Activated CD4-positive, alpha-beta T cell treated with anti-CD3 and anti-CD28 coated beads, Interleukin-2, Interleukin-4, amounts not matched to agents 100 ng/mL and 50 ng/mL, durations not matched to agents 16 hours and 8 hours (primary cell): ENCODE data around the gene ATP8B1.
"Not testable (repeated sequence)": the region's sequence is repeated elsewhere in the genome, so short reads cannot be mapped to it uniquely, and the experiment has no call there.

Experiments
- DNase-seq: peaks from one replicate; pipeline ENCODE4 v3.0.0-alpha.2; 2020; ENCODE audit warnings: low spot score

Gene ATP8B1

DNA sequence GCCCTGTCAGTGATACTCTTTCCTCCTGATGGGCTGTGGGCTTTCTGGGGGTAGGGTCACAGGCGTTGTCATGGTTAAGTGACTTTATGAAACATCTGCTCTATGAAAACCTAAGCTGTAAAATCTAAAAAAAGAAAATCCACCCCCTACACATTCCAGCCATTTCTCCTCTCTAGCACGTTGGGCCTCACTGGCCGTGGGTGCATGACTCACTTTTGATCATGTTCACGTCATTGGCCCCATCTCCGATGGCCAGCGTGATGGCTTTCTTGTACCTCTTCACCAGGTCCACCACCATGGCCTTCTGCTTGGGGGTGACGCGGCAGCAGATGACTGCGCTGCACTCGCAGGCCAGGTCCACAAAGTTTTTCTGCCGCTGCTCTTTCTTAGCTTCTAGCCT lies 142.2 kb downstream of the ATP8B1 start:
- no peak for DNase-seq

DNA sequence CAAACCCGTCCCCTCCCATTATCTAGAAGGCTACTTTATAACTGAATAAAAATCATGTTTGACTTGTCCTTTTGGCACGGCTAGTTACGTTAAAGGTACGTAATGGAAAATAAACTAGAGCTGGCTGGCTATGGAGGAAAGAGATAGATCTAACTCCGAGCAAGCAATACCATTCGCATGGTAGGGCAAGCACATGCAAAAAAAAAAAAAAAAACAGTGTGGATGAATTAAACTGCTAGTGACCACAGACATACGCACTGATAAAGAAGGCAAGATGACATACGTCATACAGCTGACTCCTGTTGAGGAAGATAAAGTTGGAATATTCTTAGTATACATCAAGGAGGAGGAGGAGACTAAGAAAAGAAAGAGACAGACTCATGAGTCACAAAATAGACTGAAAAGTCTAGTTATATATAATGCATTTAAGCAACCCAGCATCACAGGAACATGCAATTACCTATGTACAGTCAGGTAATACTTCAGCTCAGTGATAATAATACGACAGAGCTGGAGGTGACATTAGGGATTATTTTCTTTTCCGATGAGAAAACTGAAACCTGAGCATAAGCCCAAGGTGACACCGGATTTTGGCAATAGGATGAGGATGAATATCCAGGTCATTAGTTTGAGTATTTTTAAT lies 143.5 kb downstream of the ATP8B1 start:
- DNase-seq: no peak

DNA sequence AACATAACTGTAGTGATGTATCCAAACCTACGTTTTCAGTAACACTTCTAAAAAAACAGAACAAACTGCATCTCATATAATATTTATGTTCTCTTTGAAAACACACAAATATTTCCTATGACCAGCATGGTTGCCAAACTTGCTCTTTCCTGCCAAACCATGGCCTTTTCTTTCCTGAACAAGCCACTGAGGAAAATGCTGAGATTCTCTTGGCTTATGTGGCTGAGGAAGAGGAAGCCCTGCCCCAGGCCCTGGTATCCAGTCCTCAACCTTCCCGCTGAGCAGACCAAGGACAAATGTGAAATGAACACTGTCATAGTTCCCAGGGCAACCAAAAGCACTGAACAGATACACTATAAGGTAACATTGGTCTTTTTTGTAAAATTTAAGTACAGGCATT lies 145.6 kb downstream of the ATP8B1 start:
- no peak for DNase-seq

DNA sequence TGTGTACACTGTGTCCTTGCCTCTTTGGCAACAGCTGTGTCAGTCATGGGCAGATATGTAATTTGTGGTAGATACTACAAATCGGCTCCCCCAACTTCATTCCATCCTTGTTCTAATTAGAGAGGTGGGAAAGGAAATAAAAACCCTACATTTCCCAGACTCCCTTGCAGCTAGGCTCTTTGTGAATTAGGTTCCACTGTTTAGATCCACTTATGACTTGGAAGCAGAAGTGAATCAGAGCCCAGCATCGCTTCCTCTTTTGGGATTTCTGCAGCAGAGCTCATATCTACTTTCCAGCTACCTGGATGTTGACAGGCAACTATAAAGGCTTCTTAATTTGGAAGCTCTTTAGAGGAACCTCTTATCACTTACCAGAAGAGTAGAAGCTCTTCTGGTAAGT lies 147.4 kb downstream of the ATP8B1 start:
- no peak for DNase-seq

DNA sequence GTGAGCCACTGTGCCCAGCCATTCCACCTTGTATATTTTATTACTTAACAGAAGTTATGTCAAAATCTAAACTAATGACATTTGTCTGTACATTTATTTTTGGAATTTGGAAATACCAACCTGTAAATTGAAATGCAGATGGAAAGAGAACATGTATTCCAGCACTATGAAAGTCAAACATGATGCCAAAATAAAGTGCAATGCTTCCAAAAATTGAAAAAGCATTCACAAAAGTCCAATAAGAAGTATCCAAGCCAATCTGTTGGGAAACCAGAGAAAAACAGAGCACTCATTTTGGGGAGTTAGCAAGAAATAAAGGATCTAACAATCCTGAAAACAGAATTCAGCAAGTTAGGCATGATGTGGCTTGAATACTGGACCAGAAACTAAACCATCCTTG lies 151.2 kb downstream of the ATP8B1 start:
- no peak for DNase-seq

DNA sequence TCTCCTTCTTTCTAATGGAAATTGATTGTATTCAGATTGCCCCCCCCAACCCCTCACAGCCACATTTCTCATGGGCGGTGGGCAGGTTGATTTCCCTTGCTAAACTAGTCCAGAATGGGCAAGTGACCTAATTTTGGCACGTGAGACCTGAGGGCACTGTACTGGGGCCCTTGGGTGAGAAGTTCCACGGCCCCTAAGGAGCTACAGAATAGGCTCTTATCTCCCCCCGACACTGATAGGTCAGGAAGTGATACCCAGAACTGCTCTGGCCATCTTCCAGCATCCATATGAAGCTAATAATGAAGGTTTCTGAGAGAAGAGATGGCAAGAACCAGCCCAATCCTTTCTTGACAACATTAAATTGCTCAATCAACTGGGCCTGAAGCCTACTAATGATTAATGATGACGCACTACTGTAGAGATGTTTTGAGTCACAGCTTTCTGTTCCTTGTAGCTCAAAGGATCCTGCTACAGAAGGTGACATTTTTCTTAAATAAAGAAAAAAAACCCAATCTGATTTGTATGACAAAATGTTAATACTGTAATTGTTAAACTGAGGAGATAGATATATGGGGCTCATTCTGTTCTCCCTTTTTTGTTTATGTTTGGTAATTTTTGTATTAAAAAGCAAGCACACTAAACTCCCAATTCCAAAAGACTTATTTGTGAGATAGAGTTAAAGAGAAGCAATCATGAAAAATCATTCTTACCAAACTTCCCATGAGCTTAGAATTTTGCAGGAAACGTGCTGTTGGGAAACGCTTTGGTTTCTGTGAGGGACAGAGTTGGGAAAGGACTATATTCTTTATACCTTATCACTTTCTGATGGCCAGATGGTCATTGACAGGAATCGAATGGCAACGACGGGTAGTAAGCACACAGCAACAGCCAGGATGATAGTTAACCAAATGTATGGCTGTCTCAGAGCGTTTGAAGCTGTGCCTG lies 153.3 kb downstream of the ATP8B1 start:
- DNase-seq: no peak

DNA sequence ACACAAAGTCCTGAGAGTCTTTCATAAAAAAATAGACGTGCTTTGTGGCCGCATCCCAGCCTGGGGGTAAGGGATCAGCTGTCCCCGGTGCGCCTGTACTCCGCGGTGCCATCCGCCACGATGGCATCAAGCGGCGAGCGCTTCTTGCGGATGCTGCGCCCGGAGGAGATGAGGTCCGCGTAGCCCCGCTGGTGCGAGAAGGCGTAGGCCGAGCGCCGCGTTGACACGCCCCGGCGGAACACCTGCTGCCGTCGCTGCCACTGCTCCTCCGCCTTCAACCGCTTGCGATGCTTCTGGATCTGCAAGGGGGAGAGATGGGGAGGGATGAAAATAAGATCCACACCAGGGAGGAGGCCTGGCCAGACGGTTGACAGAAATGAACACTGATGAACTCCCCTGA lies 154.7 kb downstream of the ATP8B1 start:
- no peak for DNase-seq

DNA sequence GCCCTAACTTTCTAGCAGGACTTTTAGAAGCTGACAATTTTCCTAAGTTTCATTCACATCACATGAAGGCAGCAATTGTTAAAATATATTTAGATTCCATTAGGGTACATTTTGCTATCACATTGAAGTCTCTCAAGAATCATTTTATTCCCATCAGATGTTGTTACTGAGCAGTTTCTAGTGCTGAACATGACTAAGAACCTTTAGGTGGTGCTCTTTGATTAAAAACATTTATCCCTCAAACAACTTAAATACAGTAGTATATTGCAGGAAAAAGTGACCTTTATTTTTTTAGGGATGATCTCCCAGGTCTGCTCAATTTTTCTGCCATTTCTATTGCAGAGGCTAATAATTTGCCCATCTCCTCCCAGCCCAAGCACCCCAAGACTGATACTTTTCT lies 158.6 kb downstream of the ATP8B1 start:
- no peak for DNase-seq

DNA sequence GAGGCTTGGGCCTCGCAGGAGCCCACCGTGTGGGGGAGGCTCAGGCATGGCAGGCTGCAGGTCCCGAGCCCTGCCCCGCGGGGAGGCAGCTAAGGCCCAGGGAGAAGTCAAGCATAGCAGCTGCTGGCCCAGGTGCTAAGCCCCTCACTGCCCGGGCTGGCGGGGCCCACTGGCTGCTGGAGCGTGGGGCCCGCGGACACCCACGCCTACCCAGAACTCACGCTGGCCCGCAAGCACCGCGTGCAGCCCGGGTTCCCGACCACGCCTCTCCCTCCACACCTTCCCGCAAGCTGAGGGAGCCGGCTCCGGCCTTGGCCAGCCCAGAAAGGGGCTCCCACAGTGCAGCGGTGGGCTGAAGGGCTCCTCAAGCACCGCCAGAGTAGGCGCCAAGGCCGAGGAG lies 159.4 kb downstream of the ATP8B1 start:
- not testable (repeated sequence) for DNase-seq

DNA sequence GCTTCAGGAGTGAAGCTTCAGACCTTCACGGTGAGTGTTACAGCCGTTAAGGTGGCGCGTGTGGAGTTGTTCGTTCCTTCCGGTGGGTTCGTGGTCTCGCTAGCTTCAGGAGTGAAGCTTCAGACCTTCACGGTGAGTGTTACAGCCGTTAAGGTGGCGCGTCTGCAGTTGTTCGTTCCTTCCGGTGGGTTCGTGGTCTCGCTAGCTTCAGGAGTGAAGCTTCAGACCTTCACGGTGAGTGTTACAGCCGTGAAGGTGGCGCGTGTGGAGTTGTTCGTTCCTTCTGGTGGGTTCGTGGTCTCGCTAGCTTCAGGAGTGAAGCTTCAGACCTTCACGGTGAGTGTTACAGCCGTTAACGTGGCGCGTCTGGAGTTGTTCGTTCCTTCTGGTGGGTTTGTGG lies 160.7 kb downstream of the ATP8B1 start:
- DNase-seq: not testable (repeated sequence)

DNA sequence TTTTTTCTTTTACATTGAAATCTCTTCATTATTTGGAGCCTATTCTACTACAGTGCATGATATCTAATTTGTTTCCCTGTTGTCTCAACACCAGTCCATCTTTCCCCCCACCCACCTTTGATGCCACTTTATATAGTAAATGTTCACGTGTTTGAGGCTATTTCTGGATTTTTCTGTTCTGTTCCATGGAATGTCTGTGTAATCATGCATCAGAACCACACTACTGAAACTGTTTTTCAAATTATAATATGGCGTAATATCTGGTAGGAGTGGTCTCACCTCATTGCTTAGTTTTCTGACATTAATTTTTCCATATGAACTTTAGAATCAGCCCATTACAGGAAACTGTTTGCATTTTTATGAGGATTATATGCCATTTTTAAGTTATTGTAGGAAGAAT lies 162.4 kb downstream of the ATP8B1 start:
- no peak for DNase-seq

DNA sequence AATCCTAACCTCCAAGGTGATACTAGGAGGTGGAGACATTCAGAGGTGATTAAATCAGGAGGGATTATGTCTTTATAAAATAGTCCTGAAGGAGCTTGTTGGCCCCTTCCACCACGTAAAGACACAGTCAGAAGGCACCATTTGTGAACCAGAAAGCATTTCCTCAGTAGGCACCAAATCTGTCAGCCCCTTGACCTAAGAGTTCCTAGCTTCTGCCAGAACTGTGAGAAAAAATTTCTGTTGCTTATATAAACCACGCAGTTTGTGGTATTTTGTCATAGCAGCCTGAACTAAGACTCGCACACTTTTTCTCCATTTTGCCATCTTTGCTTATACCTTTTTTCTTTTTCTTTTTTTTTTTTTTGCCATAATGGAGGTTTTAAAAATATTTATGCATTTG lies 162.9 kb downstream of the ATP8B1 start:
- no peak for DNase-seq

DNA sequence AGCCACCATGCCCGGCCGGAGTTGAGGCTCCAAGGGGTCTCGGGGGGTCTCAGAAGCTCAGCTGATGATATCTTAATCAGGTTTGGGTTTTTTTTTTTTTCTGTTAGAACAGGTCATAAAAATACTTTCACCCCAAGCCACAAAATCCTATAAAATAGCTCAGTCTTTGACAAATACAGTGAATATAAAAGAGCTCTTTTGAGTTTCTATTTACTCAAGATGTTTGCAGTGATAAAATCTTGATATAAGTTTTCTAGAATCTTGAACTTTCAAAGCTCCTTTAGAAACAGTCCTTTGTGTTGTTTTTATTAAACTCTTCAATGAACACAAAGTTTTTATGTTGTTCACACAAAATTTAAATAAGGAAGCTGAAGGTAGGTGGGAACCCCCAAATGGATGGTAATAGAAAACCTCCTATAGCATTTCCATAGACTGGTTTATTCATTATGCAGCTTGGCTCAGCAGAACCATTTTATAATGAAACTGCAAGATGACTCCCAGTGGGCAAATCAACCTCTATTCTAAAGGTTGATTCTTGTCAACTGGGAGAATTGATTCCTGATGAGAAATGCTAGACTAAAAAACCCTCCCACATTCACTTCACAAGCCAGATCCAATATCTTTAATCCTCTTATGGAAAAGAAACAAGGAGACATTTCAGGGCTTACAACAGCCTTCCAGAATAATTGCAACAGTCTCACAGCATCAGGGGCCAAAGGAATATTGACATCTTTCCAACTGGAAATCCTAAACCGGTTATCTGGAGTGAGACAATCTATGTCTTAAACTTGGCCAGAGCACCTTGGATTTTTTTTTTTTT lies 167.9 kb downstream of the ATP8B1 start:
- DNase-seq: no peak

DNA sequence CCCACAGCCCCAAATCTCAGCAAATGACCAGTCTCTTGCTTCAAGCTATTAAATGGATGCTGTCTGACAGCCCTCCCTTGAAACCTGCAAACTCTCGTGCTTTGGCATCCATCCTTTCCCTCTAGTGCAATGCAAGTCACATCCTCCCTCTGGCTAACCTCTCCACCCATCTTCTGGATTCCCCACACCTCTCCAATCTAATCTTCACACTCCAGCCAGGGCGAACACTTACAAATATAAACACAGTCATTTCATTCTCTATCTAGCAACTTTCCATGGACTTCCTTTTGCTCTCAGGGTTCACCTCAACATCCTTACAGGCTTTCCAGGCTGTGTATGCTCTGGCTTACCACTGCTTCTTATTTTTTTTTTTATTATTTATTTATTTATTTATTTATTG lies 171.4 kb downstream of the ATP8B1 start:
- DNase-seq: no peak

DNA sequence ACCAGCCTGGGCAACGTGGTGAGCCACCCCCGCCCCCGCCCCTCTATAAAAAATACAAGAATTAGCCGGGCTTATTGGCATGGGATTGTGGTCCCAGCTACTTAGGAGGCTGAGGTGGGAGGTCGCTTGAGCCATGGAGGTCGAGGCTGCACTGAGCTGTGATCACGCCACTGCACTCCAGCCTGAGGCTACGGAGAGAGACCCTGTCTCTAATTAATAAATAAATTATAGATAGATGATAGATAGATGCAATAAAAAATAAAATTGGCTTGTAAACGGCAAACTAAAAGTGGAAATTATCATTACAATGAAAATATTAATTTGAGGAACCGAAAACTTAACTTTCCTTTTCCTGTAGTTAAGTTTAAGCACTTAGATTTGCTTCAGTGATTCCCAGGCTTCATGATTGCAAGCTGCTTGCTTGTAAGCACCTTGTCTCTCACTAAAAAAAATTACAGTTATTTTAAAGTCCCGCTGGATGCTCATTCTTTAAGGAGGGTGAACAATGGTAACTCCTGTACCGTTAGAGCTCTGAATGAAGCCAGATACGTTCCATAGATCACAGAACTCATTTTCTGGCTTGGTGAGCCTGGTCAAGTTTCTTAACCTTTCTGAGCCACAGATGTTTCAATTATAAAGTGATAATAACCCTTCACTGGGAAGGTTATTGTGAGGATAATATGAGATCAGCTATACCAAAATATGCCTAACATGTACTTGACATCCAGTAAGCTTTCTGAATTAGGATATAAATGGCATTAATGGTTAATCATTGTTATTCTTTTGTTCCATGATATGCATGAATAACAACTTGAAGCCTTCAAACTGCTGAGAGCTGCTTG lies 172.1 kb downstream of the ATP8B1 start:
- DNase-seq: no peak

DNA sequence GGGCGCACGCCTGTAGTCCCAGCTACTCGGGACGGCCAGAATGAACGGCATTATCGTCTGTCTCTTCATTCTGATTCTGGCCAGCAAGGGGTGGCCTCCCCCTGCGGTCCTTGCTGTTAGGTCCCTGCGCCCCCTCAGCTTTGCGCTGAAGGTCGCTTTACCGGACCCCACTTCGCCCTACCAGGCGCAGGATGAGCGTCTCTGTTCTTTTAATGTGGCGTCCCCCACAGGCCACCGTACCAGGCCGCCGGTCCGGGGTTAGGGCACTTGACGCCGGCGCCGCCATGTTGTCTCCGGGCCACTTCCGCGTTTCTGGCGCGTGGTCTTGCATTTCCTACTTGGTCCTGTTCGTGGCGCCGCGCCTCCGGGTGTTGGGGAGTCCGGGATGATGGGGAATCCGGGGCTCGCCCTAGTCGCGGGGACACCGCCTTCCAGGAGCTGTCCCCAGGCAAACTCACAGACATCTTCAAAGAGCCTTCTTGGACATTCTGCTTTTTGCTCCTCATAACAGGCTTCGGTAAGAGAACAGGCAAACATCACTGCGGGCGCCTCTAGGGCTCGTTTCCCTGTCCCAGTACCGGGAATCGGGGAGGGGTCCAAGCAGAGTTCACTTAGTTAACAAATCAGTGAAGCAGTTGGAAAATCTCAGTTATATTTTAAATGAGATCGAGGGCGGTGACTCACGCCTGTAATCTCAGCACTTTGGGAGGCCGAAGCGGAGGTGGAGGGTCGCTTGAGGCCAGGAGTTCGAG lies 172.9 kb downstream of the ATP8B1 start:
- DNase-seq: peak; percentile 96

DNA sequence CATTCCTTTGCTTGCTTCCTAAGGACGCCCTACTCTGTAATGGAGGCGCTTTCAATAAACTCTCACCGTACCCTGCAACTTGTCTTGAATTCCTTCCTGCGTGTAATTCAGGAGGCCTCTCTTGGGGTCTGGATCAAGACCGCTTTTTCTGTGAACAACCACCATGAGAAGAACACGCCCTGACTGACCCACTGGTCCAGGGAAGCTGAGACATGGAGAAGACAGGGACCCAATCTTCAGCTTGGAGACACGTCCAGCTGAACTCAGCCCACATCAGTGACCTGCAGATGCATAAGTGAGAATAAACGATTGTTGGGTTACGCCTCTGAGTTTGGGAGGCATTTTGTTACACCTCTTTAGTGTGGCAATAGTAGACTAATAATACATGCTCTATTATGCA lies 173.7 kb downstream of the ATP8B1 start:
- DNase-seq: no peak

DNA sequence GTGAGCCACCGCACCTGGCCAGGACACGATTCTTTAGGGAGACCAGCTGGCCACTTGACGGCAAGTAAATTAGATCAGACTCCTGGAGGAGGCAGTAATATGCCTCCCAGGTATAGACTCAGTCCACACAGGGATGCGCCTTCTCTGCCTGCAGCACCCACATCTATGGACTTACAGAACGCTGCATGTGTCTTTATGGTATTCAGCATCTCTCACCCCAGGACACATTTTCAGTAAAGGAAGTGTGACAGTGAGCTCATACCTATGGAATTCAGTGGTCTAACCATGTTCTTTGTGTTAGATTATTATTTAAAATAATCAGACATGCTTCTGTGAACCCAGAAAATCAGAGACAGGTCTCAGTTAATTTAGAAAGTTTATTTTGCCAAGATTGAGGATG lies 175.6 kb downstream of the ATP8B1 start:
- no peak for DNase-seq

DNA sequence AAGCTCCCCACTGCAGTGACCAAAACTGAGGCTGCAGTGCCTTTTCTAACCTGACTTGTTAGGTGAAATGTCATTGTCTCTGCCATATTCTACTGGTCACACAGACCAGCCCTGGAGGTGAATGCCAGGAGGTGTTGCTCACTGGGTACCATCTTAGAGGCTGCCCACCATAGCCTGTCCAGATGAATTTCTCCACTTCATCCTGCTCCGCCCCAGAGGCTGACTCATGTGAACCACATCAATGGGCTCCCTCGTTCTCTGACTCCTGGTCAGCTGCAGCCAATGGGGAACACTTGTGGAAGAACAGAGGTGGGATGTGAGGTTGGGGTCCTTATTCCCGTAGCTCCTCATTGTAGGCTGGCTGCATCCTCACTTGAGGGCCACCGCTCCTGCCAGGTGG lies 178.1 kb downstream of the ATP8B1 start:
- DNase-seq: no peak

DNA sequence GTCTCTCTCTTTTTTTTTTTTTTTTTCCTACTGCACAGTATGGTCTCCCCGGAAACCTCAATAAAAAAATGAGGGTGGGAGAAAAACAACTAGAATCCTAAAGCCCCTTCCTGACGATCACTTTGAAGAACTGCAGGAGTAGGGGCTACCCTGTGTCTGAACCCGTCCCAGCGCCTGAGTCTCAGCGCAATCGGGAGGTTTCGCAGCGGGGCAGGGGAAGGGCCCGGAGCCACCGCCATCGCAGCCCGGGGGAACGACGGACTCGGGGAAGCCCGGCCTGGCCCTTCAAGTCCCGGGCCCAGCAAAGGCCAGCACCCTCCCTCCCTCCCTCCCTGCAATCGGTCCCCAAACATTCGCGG lies 181.9 kb downstream of the ATP8B1 start:
- no peak for DNase-seq

DNA sequence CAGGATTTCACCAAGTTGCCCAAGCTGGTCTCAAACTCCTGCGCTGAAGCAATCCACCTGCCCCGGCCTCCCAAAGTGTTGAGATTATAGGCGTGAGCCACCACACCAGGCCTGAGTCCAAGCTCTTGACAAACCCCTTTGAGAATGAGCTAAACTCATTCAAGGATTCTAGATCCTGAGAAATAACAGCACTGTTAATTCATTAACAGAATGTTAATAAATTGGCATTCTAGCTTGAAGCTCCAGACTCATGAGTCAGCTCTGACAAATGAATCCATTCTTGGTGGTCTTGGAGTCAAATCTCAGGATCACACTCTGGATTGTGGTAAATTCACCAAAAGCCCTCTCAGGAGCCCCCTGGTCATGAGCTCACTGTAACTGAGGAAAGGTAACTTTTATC lies 183.2 kb downstream of the ATP8B1 start:
- no peak for DNase-seq
